B cell (primary cell): ENCODE data around the gene FAM234A. TPM values are rescaled to one million over a fixed set of nuclear protein-coding genes. Genes with fewer than 3 reads are reported as not detected.

Experiments
- ATAC-seq: fragments of 200-7000 bp; cut with Tn5 transposase; one replicate; pipeline ENCODE4 v1.10.0; 2021; ENCODE audit warnings: low read depth, mild to moderate bottlenecking, moderate number of reproducible peaks, moderate library complexity
- CTCF ChIA-PET: fragments of 350-600 bp; sonication (Branson Sonifier 250); formaldehyde crosslinking; loops from one replicate; lab custom pipeline; 2021; ENCODE audit warnings: antibody characterized with exemption, inconsistent platforms; lab: Charles Lee
- POLR2A ChIA-PET: fragments of 350-600 bp; sonication (Branson Sonifier 250); formaldehyde crosslinking; loops from one replicate; lab custom pipeline; 2021; ENCODE audit warnings: antibody characterized with exemption; lab: Charles Lee
- DNase-seq: peaks from one replicate; pipeline ENCODE4 v3.0.0; 2013
- H2AFZ ChIP-seq: 2 replicates; pipeline ENCODE4 v1.6.1; 2012; ENCODE audit warnings: mild to moderate bottlenecking, low read depth, low read length; ENCODE audit not compliant: insufficient read depth, poor library complexity, severe bottlenecking
- H3K27ac ChIP-seq, 2 donors: 1 replicate in 1 of 2; 2 replicates in 1 of 2; pipeline ENCODE4 v1.5.1; 2012 to 2013; ENCODE audit warnings: low read length in 2 of 2, mild to moderate bottlenecking in 2 of 2, moderate library complexity in 1 of 2
- H3K27me3 ChIP-seq, 4 experiments: fragments of 200-600 bp in 1 of 4; sonication (generic) in 1 of 4; replicated peaks in 1 of 4; 1 replicate in 2 of 4; 2 replicates in 2 of 4; pipeline versions ENCODE4 v1.6.1 to v1.7.0; 2013 to 2016; ENCODE audit warnings: low read length in 3 of 4, mild to moderate bottlenecking in 2 of 4, mixed read lengths in 1 of 4, moderate library complexity in 1 of 4; ENCODE audit not compliant: insufficient read depth in 4 of 4, control insufficient read depth in 3 of 4; ENCODE audit errors: control extremely low read depth in 1 of 4
- H3K36me3 ChIP-seq, 2 experiments: replicated peaks in 1 of 2; 1 replicate in 1 of 2; 2 replicates in 1 of 2; pipeline versions ENCODE4 v1.6.1 to v1.7.1; 2013; ENCODE audit warnings: low read length in 1 of 2; ENCODE audit not compliant: insufficient read depth in 2 of 2, control insufficient read depth in 1 of 2; ENCODE audit errors: control extremely low read depth in 1 of 2, extremely low read depth in 1 of 2
- H3K4me1 ChIP-seq, 2 donors: fragments of 200-600 bp in 1 of 2; sonication (generic) in 1 of 2; 1 replicate in 1 of 2; 2 replicates in 1 of 2; pipeline versions ENCODE4 v1.5.1 to v1.6.1; 2013 to 2017; ENCODE audit warnings: low read length in 2 of 2; ENCODE audit not compliant: control insufficient read depth in 2 of 2, insufficient read depth in 2 of 2
- H3K4me2 ChIP-seq: replicated peaks from 2 replicates; pipeline ENCODE3; 2012; ENCODE audit warnings: mild to moderate bottlenecking, low read depth, low read length; ENCODE audit not compliant: poor library complexity, severe bottlenecking
- H3K4me3 ChIP-seq, 5 experiments: fragments of 200-600 bp in 1 of 5; sonication (generic) in 1 of 5; 1 replicate in 3 of 5; 2 replicates in 2 of 5; pipeline versions ENCODE4 v1.5.1 to v1.7.0; 2011 to 2016; ENCODE audit warnings: low read length in 4 of 5, mild to moderate bottlenecking in 4 of 5, low read depth in 2 of 5, control low read depth in 1 of 5, moderate library complexity in 1 of 5; ENCODE audit not compliant: insufficient read depth in 1 of 5; ENCODE audit errors: control extremely low read depth in 1 of 5, extremely low read depth in 1 of 5
- H3K79me2 ChIP-seq: fragments of 200-600 bp; sonication (generic); one replicate; pipeline ENCODE4 v1.6.0; 2016; ENCODE audit warnings: low read length; ENCODE audit not compliant: control insufficient read depth, insufficient read depth
- H3K9ac ChIP-seq: fragments of 200-600 bp; sonication (generic); 2 replicates; pipeline ENCODE4 v1.6.1; 2017; ENCODE audit warnings: mild to moderate bottlenecking, low read length, moderate library complexity
- H3K9me3 ChIP-seq, 3 donors: one replicate each; pipeline versions ENCODE4 v1.6.1 to v1.7.1; 2013; ENCODE audit warnings: low read length in 2 of 3; ENCODE audit not compliant: control insufficient read depth in 2 of 3, insufficient read depth in 1 of 3; ENCODE audit errors: control extremely low read depth in 1 of 3
- H4K20me1 ChIP-seq: 2 replicates; pipeline ENCODE4 v1.6.0; 2012; ENCODE audit warnings: mild to moderate bottlenecking, low read length; ENCODE audit not compliant: insufficient read depth, control insufficient read depth, poor library complexity, severe bottlenecking
- H3K27ac Mint-ChIP-seq: one replicate; pipeline ENCODE4 v1.8.0; 2021; ENCODE audit warnings: mixed read lengths
- H3K27me3 Mint-ChIP-seq: one replicate; pipeline ENCODE4 v1.8.0; 2021; ENCODE audit warnings: mixed read lengths
- H3K4me1 Mint-ChIP-seq: one replicate; pipeline ENCODE4 v1.8.0; 2021; ENCODE audit warnings: mixed read lengths
- H3K4me3 Mint-ChIP-seq: one replicate; pipeline ENCODE4 v1.8.0; 2021; ENCODE audit warnings: mixed read lengths
- H3K9me3 Mint-ChIP-seq: one replicate; pipeline ENCODE4 v1.8.0; 2022; ENCODE audit warnings: mixed read lengths; ENCODE audit not compliant: insufficient read depth
- CTCF ChIP-seq: fragments of 200-600 bp; IDR thresholded peaks from one replicate; pipeline ENCODE4 v1.8.0; 2022; ENCODE audit warnings: antibody characterized with exemption, mild to moderate bottlenecking
- EZH2 ChIP-seq: IDR thresholded peaks from 2 replicates; pipeline ENCODE4 v1.6.1; 2012; ENCODE audit warnings: borderline replicate concordance, low read depth, mild to moderate bottlenecking, moderate library complexity, low read length; ENCODE audit not compliant: insufficient read depth, poor library complexity, severe bottlenecking
- WGBS: methylation state at CpG from one replicate; pipeline ENCODE4 v1.1.5; 2013; ENCODE audit warnings: missing lambda C conversion rate; ENCODE audit not compliant: insufficient coverage; 5-methylcytosine and 5-hydroxymethylcytosine counted together
- intact Hi-C: fragments of 100-400 bp; cut with micrococcal nuclease; formaldehyde crosslinking; loops from one replicate; pipeline ENCODE4 v1.10.0; 2022
- polyA plus RNA-seq: library from polyadenylated mRNA; depleted of rRNA; stranded (reverse); fragments of >200 nt; gene quantifications from 2 replicates; pipeline ENCODE4 v1.2.3, GENCODE V29; 2012
- total RNA-seq, 2 donors: library from RNA; stranded (reverse); fragments of 120-200 nt in 1 of 2; gene quantifications; 1 replicate in 1 of 2; 2 replicates in 1 of 2; pipeline versions ENCODE4 v1.2.3 to v1.2.4, GENCODE V29; 2013 to 2022

FAM234A gene
- total and polyA plus RNA-seq, 2 donors (not counting 1 experiment from before 2014, with no cell fraction given): 35.1 to 42.9 TPM

GRCh38 chr16:301235-301634 lies 66.6 kb downstream of the FAM234A start:
- Histone ChIP-seq H3K4me3 (no peak overlapping the region), H3K27ac (no peak overlapping the region), H3K27me3 (no peaks in the 10 kb centered on the region), H3K36me3 (peaks cover 0 to 33% of the 10 kb centered on the region in 2 experiments), H3K79me2 (peaks cover 9% of the 10 kb centered on the region), H3K4me1 (no peaks in the 10 kb centered on the region), H3K9me3 (no peaks in the 10 kb centered on the region), H2AFZ (no peak overlapping the region), H3K4me2 (no peak overlapping the region), H3K9ac (no peak overlapping the region), H4K20me1 (peaks cover 8% of the 10 kb centered on the region)
- intact Hi-C loops: no loop called here
- ATAC-seq (no peak), DNase-seq (no peak)
- Mint-ChIP-seq H3K27ac (no peak overlapping the region), H3K4me3 (no peak overlapping the region), H3K4me1 (no peaks in the 10 kb centered on the region), H3K27me3 (no peaks in the 10 kb centered on the region), H3K9me3 (no peaks in the 10 kb centered on the region)
- ChIA-PET POLR2A (no interaction called here), CTCF (no interaction called here)
- 100% methylated on average over 3 of the region's 6 CpGs for WGBS
- no peak for TF ChIP-seq CTCF

- Mint-ChIP-seq H3K27me3 (no peaks in the 10 kb centered on the region), H3K27ac (no peak overlapping the region)
- ATAC-seq: no peak
Measured at GRCh38 chr16:301950-302349, 67.3 kb downstream of the FAM234A start.

More at GRCh38 chr16:301950-302349, 67.3 kb downstream of the FAM234A start:
- no peaks in the 10 kb centered on the region for H3K9me3 Mint-ChIP-seq
- Histone ChIP-seq H3K4me1 (no peaks in the 10 kb centered on the region), H3K27ac (no peak overlapping the region), H4K20me1 (peaks cover 10% of the 10 kb centered on the region), H3K27me3 (no peaks in the 10 kb centered on the region), H3K4me2 (no peak overlapping the region), H3K4me3 (no peak overlapping the region), H2AFZ (no peak overlapping the region), H3K9me3 (no peaks in the 10 kb centered on the region), H3K36me3 (peaks cover 0 to 31% of the 10 kb centered on the region in 2 experiments), H3K9ac (no peak overlapping the region), H3K79me2 (peaks cover 9% of the 10 kb centered on the region)
- no peaks in the 10 kb centered on the region for H3K4me1 Mint-ChIP-seq
- intact Hi-C loops: no loop called here
- POLR2A ChIA-PET: no interaction called here
- CTCF ChIA-PET: no interaction called here
- 99% methylated on average over 10 of the region's 13 CpGs for whole genome bisulfite sequencing
- no peak overlapping the region for H3K4me3 Mint-ChIP-seq
- no peak for DNase-seq
- TF ChIP-seq EZH2: no peak
- TF ChIP-seq CTCF: no peak
